Globus pallidus (tissue), 1 donor: ENCODE results near the gene JSRP1.
A peak's percentile ranks its signal among the peaks of the same experiment; 100 is the strongest.
"Not testable (repeated sequence)": the region's sequence is repeated elsewhere in the genome, so short reads cannot be mapped to it uniquely, and the experiment has no call there.

Experiments used
- DNase-seq: peaks from one replicate; pipeline ENCODE4 v3.0.0-alpha.2; 2015; ENCODE audit warnings: low spot score

JSRP1 gene

DNA sequence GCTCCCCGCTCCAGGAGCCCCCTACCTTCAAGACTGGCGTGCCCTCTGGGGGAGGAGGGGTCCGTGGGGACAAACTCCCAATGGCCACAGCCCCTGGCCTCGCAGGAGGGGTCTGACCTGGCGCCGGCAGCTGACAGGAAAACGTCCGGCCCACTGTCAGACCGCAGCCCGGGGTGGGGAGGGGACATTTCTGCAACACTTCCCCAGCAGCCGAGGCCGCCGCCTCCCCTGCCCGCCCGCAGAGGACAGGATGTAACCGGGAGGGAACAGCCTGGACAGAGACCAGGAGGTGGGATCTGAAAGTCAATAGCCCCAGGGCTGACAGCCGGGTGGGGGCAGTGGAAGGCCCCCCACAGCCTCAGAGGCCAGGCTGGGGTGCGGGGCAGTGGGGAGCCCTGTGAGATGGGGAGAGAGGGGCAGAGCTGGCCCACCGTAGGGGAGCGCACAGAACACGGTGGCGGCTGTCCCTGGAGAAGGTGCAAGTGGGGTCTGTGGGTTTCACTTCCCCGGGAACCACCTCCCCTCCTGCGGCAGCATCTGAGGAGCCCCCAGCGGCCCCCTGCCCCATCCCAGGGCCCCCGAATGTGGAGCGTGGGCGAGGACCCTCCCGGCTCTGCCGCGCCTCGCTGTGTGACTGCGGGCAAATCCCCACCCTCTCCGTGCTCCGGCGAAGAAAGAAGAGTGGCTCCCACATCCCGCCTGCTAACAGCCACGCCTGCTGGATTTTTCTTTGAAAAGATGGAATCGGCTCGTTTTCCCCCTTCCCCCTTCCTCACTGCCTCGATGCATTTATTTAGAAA, 26.0 kb upstream of the JSRP1 start, which contains the start of gene PEAK3:
TSS of gene PEAK3 (minus strand) at position 114 of the 800 bp plus-strand sequence. CDS start 1,244 bp downstream, outside the sequence.
- no peak for DNase-seq

DNA sequence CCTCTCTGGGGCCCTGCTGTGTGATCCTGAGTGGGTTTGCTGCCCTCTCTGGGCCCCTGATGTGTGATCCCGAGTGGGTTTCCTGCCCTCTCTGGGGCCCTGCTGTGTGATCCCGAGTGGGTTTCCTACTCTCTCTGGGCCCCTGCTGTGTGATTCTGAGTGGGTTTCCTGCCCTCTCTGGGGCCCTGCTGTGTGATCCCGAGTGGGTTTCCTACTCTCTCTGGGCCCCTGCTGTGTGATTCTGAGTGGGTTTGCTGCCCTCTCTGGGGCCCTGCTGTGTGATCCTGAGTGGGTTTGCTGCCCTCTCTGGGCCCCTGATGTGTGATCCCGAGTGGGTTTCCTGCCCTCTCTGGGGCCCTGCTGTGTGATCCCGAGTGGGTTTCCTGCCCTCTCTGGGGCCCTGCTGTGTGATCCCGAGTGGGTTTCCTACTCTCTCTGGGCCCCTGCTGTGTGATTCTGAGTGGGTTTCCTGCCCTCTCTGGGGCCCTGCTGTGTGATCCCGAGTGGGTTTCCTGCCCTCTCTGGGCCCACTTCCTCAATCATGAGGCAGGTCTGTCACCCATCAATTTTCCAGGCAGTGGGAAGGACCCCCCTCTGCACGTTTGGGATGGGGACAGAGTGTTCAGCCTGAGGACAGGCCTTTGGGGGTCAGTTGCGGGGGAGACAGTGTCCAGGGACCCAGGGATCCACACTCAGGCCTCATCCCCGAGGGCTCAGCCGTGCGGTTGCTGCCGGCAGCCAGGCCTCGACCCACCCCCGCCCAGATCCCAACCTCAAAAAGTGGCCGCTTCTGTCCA, 25.2 kb upstream of the JSRP1 start:
- not testable (repeated sequence) for DNase-seq

DNA sequence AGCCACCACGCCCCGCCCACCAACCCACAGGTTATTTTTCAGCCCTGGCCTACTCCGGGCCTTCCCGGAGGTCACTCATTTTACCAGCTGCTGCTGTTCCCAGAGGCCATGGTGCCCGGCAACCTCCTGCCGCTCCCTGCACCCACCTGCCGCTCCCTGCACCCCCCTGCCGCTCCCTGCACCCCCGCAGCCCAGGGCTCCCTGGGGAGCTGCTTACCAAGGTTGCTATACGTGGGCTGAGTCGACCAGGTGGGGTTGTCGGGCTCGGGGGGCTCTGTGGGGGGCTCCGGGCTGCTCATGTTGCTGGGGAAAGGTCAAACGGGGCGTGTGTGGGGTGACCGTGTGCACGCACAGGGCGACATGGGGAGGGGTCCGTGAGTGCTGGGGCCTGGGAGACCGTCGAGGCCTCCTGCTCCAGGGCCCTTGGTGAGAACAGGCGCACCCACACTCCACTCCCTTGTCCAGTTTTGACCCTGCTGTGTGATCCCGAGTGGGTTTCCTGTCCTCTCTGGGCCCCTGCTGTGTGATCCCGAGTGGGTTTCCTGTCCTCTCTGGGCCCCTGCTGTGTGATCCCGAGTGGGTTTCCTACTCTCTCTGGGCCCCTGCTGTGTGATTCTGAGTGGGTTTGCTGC, 24.5 kb upstream of the JSRP1 start:
- DNase-seq = no peak

DNA sequence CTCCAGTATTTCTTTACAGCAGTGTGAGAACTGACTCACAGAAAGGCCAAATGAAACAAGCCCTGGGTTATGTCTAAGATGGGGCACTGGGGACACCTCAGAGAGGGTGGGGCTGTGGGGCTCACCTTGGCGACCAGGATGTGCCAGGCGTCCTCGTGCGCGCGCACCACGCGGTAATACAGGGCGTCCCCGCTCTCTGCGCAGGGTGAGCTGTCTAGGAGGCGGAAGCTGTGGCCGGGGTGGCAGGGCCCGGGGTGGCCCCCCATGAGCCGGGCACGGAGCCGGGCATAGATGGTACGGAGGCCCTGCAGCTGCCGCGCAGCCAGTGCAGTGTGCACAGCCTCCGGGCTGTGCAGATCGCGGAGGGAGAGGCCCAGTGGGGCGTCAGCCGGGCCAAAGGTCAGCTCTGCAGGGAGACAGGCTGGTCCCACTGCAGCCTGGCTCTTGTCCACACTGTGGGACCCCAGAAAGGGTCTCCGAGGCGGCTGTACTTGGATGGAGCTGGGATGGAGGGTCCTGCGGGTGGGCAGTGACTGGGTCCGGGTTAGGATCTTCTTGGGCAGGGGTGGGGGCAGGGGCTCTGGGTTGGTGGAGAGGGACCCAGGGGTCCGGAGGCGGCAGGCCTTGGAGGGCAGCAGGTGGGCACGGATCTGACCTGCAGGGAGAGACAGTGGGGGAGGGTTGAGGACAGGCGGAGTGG, 22.4 kb upstream of the JSRP1 start:
- DNase-seq = no peak

DNA sequence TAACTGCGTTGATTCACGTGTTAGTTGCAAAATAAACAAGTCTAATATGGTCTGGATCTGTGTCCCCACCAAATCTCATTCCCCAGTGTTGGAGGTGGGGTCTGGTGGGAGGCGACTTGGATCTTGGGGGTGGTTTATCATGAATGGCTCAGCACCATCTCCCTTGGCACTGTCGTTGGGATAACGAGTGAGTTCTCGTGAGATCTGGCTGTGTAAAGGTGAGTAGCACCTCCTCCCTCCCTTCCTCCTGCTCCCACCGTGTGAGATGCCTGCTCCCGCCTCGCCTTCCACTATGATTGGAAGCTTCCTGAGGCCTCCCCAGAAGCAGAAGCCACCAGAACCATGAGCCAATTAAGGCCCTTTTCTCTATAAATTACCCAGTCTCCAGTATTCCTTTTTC, 20.9 kb upstream of the JSRP1 start:
- no peak for DNase-seq

DNA sequence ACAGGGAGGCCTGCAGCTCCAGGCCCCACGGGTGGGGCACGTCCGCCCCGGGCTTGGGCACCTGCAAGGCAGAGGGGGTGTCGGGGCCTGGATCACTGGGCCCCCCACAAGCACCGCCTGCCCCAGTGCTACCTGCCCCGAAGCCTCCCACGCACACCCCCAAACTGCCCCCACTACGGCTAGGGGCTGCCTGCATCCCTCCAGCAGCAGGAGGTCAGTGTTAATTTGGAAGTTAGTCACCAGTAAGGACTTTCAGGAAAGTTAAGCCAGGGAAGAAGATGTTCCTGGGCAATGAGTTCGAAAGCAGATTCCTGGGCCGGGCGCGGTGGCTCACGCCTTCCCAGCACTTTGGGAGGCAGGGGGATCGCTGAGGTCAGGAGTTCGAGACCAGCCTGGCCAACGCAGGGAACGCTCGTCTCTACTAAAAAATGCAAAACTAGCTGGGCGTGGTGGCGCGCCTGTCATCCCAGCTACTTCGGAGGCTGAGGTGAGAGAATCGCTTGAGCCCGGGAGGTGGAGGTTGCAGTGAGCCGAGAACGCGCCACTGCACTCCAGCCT, 20.3 kb upstream of the JSRP1 start:
- DNase-seq = no peak

DNA sequence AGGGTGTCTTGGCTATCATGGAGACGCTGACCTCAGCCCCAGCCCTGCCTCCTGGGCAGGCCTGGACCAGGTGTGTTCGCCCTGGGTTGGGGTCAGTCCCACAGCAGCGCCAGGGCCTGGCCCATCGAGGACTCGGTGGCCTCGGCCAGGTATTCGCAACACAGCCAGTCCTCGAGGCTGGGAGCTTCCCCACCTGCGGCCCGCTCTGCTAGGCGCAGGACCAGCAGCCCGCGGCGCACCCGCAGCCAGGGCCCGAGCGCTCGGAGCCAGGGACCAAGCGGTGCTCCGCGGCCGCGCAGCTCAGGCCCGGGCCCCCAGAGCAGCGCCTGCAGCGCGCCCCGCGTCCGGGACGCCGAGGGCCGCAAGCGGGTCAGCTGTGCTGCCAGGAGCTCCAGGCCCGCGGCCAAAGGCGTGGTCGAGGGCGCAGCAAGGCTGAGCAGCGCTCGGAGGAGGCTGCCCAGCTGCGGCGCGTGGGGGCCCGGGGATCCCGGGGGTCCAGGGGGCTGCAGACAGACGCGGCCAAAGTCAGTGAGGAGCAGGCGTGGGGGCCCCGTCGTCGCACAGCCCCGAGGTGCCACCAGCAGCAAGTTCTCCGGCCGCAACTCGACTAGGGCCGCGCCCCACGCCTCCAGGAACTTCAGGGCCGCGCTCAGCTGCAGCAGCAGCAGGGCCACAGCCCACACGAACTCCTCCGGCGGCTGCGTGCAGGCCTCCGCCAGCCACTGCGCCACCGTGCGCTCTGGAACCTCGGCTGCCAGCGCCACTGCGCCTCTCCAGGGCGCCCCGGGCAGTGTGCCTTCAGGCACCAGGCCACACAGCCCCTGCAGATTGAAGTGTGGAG, 19.6 kb upstream of the JSRP1 start:
- DNase-seq = no peak

DNA sequence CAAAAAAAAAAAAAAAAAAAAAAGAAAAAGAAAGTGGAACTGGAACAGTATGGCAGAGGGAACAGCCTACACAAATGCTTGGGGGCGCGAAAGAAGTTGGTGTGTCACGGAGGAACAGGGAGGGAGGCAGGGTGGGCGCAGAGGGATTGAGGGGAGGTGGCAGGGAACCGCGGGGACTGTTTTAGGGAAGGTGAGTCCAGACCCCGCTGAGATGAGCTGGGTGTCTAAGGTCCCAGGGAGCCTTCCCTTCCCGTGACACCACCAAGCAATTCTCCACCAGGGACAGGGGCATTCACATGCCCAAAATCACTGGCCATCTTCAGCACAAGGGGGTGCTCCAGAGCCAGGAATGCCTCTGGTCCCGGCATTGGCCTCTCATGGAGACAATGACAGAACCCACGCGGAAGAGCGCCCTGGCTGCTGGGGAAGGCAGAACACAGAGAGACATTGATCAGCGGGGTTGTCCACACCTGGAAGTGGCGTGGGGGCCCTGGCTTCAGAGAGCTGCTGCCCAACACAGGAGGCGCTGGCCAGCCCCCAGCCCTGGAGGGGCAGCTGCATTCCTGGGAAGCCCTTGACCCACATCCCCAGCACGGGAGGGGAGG, 18.8 kb upstream of the JSRP1 start:
- peak; percentile 73 for DNase-seq

DNA sequence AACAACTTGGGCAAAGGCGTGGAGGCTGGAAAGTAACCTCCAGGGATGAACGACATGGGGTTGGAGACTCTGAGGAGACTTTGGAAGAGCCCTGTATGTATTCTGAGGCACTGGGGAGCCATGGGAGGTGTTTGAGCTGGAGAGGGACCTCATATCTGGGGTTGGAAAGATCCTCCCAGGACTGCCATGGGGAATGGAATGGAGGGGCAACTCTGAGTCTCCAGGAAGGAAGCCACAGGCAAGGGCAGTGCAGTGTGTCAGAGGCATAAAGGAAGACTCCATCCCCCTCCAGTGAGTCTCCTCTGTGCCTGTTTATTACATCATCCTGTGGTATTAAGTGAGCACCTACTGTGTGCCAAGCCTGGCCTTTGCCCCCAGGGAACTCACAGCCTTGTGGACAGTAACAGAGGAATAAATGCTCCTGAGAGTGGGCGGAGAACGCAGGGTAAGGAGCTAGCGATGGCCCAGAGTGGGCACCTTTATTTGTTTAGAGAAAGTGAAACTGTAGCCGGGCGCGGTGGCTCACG, 18.0 kb upstream of the JSRP1 start:
- DNase-seq = no peak

DNA sequence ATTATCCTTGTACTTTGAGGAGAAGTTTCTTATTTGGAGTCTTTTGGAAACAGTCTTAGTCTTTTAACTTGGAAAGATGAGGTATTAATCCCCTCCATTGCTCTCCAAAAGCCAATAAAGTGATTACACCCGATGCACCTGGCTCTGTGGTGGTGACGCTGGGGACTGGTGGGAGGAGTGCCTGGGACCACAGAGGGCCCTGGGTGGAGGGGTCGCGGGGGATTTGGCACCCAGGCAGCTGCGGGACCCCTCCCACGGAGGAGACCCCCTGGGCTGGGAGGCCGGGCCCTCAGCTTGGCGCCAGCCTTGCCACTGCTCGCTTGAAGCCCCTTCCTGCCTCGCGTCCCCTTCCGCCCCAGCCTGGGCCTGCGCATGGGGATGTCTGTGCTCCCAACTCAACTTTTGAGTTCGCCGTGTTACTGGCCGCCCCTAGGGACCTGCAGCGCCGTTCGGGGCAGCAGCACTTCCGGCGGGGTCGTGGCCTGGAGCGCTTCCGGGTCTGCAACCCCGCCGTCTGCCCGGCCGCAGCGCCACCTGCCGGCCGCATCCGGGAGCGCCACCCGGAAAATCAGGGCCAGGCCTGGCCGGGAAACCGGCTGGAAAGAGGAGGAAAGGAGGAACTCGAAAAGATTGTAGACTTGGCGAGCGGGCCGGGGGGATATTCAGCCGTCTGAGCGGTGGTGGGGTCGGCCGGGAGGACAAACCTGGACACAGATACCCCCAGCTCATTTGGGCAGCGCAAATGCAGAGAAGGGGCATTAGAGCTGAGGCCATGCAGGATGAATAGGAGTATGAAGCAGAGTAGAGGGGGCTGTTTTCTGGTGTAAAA, 17.4 kb upstream of the JSRP1 start:
- DNase-seq = no peak

DNA sequence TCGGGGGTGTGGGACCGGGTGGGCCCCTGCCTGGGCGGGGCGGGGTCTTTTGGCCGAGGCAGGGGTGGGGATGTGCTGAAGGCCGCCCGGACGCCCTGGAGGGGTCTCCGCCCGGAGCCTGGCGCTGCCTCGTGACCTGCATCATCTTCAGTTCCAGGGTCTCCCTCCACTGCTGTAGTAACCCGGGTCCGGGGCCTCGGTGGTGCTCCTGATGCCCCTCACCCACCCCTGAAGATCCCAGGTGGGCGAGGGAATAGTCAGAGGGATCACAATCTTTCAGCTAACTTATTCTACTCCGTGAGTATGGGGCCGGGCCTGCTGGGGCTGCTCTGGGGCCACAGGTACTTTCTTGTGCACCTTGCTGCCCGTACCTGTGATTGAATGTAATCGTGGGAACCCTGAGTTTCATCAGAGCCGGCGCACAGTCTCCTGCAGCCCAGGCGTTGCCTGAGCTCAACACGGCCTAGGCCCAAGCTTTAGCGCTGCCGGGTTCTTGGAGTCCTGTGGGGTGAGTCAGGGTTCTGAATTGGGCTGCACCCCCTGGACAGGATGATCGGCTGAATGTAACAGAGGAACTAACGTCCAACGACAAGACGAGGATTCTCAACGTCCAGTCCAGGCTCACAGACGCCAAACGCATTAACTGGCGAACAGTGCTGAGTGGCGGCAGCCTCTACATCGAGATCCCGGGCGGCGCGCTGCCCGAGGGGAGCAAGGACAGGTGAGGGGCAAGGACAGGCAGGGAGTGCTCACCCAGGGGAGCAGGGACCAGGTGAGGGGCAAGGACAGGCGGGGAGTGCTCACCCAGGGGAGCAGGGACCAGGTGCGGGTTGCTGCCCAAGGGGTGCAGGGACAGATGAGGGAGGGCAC, 15.3 kb upstream of the JSRP1 start:
- DNase-seq = no peak

DNA sequence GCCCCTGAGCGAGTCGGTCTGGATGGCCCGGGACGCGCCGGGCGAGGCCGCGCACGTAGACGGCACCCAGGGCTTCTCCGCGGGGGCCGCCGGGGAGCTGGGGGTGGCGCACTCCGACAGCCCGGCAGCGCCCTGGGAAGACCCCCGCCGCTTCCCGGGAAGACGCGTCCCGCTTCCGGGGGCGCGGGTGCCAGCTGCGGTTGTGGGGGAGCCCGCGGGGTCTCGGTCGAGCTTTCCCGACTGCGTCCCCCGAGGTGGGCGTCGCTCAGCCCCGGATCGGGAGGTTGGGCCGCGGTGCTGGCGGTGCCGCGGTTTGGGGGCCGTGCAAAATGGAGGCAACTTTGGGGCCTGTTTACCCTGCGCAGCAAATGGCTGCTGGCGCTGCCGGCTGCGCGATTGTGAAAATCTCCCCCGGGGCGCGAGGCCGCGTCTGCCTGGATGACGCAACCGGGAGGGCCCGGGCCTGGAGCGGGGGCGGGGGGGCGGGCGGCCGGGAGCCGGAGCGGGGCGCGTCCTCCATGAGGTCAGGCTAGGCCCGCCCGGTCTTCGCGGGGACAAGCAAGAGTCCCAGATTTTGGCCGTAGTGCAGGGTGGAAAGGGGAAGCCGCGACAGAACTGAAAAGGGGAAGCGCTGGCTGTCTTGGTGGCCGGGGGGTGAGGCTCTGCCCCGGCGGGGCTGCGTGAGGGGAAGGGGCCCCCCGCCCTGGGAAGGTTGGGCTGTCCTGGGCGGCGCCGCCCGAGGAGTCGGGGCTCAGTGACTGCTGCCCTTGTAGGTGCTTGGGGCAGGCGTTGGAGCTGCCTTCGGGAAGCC, 14.4 kb upstream of the JSRP1 start:
- peak; percentile 75 for DNase-seq

DNA sequence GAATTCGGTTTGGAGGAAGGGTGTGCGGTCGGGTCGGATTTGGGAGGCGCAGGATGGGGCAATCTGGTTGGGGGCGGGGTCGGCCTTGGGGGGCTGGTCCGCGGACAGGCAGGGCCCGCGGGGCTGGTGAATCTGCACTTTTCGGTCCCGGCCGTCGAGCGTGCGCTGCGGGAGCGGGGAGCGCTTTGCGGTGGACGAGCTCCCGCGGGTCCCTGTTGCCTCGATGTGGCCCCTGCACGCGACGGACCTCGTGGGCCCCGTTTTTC, 13.9 kb upstream of the JSRP1 start:
- DNase-seq = no peak

DNA sequence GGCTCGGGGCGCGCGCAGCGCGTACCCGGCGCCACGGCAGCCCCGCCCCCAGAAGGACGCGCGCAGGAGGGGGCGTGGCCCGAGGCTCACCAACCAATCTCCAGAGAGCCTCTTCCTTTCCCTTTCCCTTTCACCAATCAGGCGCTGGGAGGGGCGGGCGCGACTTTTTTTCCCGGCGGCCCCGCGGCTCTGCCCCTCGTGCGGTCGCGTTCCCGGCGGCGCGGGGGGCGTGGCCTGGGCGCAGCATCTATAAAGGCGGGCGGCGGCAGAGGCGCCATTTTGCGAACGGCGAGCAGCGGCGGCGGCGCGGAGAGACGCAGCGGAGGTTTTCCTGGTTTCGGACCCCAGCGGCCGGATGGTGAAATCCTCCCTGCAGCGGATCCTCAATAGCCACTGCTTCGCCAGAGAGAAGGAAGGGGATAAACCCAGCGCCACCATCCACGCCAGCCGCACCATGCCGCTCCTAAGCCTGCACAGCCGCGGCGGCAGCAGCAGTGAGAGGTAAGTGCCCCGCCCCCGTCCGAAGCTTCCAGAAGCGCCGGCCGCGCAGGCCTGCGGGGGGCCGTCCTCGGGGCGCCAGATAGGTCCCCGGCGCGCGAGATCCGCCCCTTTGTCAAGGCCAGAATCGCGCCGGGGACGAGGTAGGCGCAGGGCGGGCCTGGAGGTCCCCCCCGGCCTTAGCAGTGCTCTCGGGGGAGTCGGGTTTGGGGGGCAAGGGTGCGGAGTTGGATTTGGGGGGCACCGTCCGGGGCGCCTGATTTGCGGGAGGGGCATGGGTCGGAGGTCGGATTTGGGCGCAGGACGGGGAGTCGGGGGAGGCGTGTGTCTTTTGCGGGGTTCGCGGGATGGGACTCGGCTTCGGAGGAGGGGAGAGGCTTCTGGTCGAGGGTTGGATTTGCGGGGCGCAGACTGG, 13.3 kb upstream of the JSRP1 start:
- peak; percentile 96 for DNase-seq

DNA sequence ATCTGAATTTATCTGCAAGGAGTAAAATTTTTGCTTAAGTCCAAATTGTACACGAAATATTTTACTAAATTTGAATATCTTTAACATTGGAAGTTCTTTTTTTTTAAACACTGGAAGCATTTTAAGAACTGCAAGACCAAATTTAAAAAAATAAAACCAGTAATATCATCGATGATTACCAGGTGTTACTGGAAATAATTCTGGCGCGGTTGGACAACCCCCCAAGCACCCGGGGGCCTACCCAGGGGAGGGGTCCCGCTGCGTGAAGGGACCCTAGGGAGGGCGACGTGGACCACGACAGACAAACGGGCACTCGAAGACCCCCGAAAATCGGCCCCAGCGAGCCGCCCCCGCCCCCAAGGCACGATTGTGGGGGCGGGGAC, 12.6 kb upstream of the JSRP1 start:
- no peak for DNase-seq

DNA sequence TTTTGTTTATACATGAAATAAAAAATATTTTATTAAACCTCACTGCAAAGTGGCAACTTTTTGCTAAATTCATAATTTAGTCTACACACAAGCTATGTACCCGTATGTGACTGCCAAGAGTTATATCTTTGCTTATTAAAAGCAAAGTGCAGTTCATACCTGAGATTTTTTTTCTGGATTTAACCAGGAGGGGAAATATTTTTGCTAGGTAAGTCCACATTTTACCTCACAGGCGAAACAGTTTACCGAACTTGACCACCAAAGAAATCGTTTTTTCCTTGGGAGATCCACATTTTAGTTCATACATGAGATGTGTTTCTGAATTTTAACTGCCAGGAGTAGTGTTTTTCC, 12.2 kb upstream of the JSRP1 start:
- DNase-seq = no peak
